Gastroesophageal sphincter (tissue), 4 donors: ENCODE data around the gene TSKU. TPM values are rescaled to one million over a fixed set of nuclear protein-coding genes. Genes with fewer than 3 reads are reported as not detected.
A peak's percentile ranks its signal among the peaks of the same experiment; 100 is the strongest.

Experiments used
- ATAC-seq: fragments of 150-250 bp; one replicate; pipeline ENCODE4 v1.9.1; 2016; ENCODE audit warnings: mild to moderate bottlenecking, moderate library complexity
- H3K27ac ChIP-seq, 4 donors: fragments of 200-600 bp; sonication (generic) in 3 of 4; 1 replicate in 3 of 4; 2 replicates in 1 of 4; pipeline ENCODE4 v1.5.1; 2016 to 2019
- H3K27me3 ChIP-seq: fragments of 200-600 bp; sonication (generic); one replicate; pipeline ENCODE4 v1.5.1; 2019
- H3K36me3 ChIP-seq, 2 donors: fragments of 200-600 bp; sonication (generic); one replicate each; pipeline ENCODE4 v1.5.1; 2019; ENCODE audit warnings: control low read depth in 1 of 2
- H3K4me1 ChIP-seq, 3 donors: fragments of 200-600 bp; sonication (generic); 1 replicate in 2 of 3; 2 replicates in 1 of 3; pipeline ENCODE4 v1.5.1; 2016 to 2019; ENCODE audit warnings: control low read depth in 2 of 3
- H3K4me3 ChIP-seq, 2 donors: fragments of 200-600 bp; sonication (generic); one replicate each; pipeline ENCODE4 v1.5.1; 2019; ENCODE audit warnings: mild to moderate bottlenecking in 1 of 2, moderate library complexity in 1 of 2
- H3K9me3 ChIP-seq, 3 donors: fragments of 200-600 bp; sonication (generic); one replicate each; pipeline ENCODE4 v1.5.1; 2017 to 2019; ENCODE audit warnings: control low read depth in 2 of 3
- CTCF ChIP-seq, 4 experiments: fragments of 200-600 bp in 2 of 4; fragments of 450-650 bp in 2 of 4; sonication (generic) in 1 of 4; IDR thresholded peaks; one replicate each; pipeline ENCODE4 v1.5.1; 2017 to 2019; ENCODE audit warnings: antibody characterized with exemption in 4 of 4, mild to moderate bottlenecking in 2 of 4, moderate library complexity in 2 of 4
- EP300 ChIP-seq: sonication (generic); formaldehyde crosslinking; IDR thresholded peaks from one replicate; pipeline ENCODE4 v1.6.1; 2017; ENCODE audit warnings: antibody characterized with exemption, mild to moderate bottlenecking
- POLR2A ChIP-seq, 2 donors: fragments of 450-650 bp; IDR thresholded peaks; one replicate each; pipeline ENCODE4 v1.6.1; 2017; ENCODE audit warnings: antibody characterized with exemption in 2 of 2, mild to moderate bottlenecking in 2 of 2, moderate library complexity in 1 of 2
- POLR2AphosphoS5 ChIP-seq: sonication (generic); formaldehyde crosslinking; IDR thresholded peaks from one replicate; pipeline ENCODE4 v1.6.1; 2017; ENCODE audit warnings: antibody characterized with exemption
- WGBS, 2 donors: methylation state at CpG; one replicate each; pipeline ENCODE4 v1.1.5; 2018; ENCODE audit warnings: low coverage in 1 of 2; 5-methylcytosine and 5-hydroxymethylcytosine counted together
- total RNA-seq, 4 donors: library from RNA; depleted of rRNA; stranded (reverse); fragments of >200 nt; gene quantifications; one replicate each; pipeline ENCODE4 v1.1.0, GENCODE V29; 2016

The TSKU gene
- total RNA-seq, 4 donors from 2014 or later, result 23.5 to 53.7 (median 38.2) TPM

- Histone ChIP-seq H3K27me3 (peaks cover 12% of the 10 kb centered on the region), H3K36me3 (peaks cover 0 to 3% of the 10 kb centered on the region in 2 donors), H3K4me1 (peaks cover 0 to 31% (median 4%) of the 10 kb centered on the region in 3 donors), H3K27ac (no peak overlapping the region), H3K9me3 (no peaks in the 10 kb centered on the region), H3K4me3 (no peak overlapping the region)
- TF ChIP-seq EP300 (no peak), CTCF (IDR thresholded peaks at IDR 0.05) (no peak)
- WGBS, 2 donors, result 84 to 100% methylated on average over 2 to 3 of the region's 3 CpGs
- no peak for ATAC-seq
Measured at GRCh38 chr11:76802151-76802550, 19.0 kb downstream of the TSKU start.

- WGBS, 2 donors, result 71 to 84% methylated on average over 4 of the region's 4 CpGs
- Histone ChIP-seq H3K27me3 (peaks cover 12% of the 10 kb centered on the region), H3K4me3 (no peak overlapping the region), H3K9me3 (no peaks in the 10 kb centered on the region), H3K36me3 (no peaks in the 10 kb centered on the region), H3K4me1 (peaks cover 0 to 35% (median 4%) of the 10 kb centered on the region in 3 donors), H3K27ac (no peak overlapping the region)
- no peak for TF ChIP-seq EP300
- no peak for TF ChIP-seq CTCF (IDR thresholded peaks at IDR 0.05)
- no peak for TF ChIP-seq POLR2A (IDR thresholded peaks at IDR 0.05)
- TF ChIP-seq POLR2AphosphoS5, result no peak
- no peak for ATAC-seq
Measured at GRCh38 chr11:76802621-76803020, 19.5 kb downstream of the TSKU start.

GRCh38 chr11:76803023-76803422, 19.9 kb downstream of the TSKU start:
- H3K9me3 ChIP-seq, result no peaks in the 10 kb centered on the region
- 14 to 22% methylated on average over 3 of the region's 3 CpGs for WGBS, 2 donors
- H3K27ac ChIP-seq, result no peak overlapping the region

GRCh38 chr11:76803811-76804600, 20.9 kb downstream of the TSKU start:
- Histone ChIP-seq H3K36me3 (no peaks in the 10 kb centered on the region), H3K27me3 (peaks cover 12% of the 10 kb centered on the region), H3K27ac (no peak overlapping the region), H3K9me3 (no peaks in the 10 kb centered on the region), H3K4me3 (no peak overlapping the region), H3K4me1 (peaks cover 0 to 28% (median 4%) of the 10 kb centered on the region in 3 donors)
- no peak for ATAC-seq
- WGBS, 2 donors, result 81 to 86% methylated on average over 5 to 8 of the region's 10 CpGs
- TF ChIP-seq CTCF (IDR thresholded peaks at IDR 0.05) (no peak), POLR2A (IDR thresholded peaks at IDR 0.05) (no peak), POLR2AphosphoS5 (no peak), EP300 (no peak)

More at GRCh38 chr11:76803023-76803422, 19.9 kb downstream of the TSKU start:
- Histone ChIP-seq H3K4me1 (peaks cover 0 to 36% (median 4%) of the 10 kb centered on the region in 3 donors), H3K36me3 (no peaks in the 10 kb centered on the region), H3K4me3 (no peak overlapping the region), H3K27me3 (peaks cover 12% of the 10 kb centered on the region)
- peak; percentile 52 for ATAC-seq
- TF ChIP-seq EP300, result no peak
- TF ChIP-seq POLR2AphosphoS5, result no peak
- no peak for TF ChIP-seq CTCF (IDR thresholded peaks at IDR 0.05)

GRCh38 chr11:76805206-76805913, 22.2 kb downstream of the TSKU start:
- 57 to 66% methylated on average over 3 to 7 of the region's 8 CpGs for WGBS, 2 donors
- Histone ChIP-seq H3K36me3 (no peaks in the 10 kb centered on the region), H3K4me3 (no peak overlapping the region), H3K9me3 (no peaks in the 10 kb centered on the region), H3K27me3 (peaks cover 12% of the 10 kb centered on the region), H3K4me1 (peaks cover 0 to 18% (median 0%) of the 10 kb centered on the region in 3 donors), H3K27ac (no peak overlapping the region)
- no peak for ATAC-seq
- TF ChIP-seq EP300, result no peak
- TF ChIP-seq CTCF (IDR thresholded peaks at IDR 0.05), result no peak
- no peak for TF ChIP-seq POLR2A (IDR thresholded peaks at IDR 0.05)
- TF ChIP-seq POLR2AphosphoS5, result no peak
